HG03571 (cell line): ENCODE measurements around the gene KLHL29.
"Not testable (repeated sequence)": the region's sequence is repeated elsewhere in the genome, so short reads cannot be mapped to it uniquely, and the experiment has no call there.

Source experiments
- ATAC-seq: cut with Tn5 transposase; IDR thresholded peaks from one replicate; pipeline ENCODE4 v1.9.1; 2021; ENCODE audit not compliant: unreplicated experiment

KLHL29 gene

GRCh38 chr2:23698721-23699579, 314.0 kb downstream of the KLHL29 start:
- no peak for ATAC-seq

- ATAC-seq: no peak
Measured at GRCh38 chr2:23699580-23699925, 314.6 kb downstream of the KLHL29 start.

GRCh38 chr2:23700627-23701026, 315.6 kb downstream of the KLHL29 start:
- no peak for ATAC-seq

- no peak for ATAC-seq
Measured at GRCh38 chr2:23703037-23703582, 318.1 kb downstream of the KLHL29 start.

GRCh38 chr2:23703583-23704385, 318.8 kb downstream of the KLHL29 start:
- ATAC-seq: no peak

- ATAC-seq: no peak
Measured at GRCh38 chr2:23705771-23706612, 321.0 kb downstream of the KLHL29 start.

- no peak for ATAC-seq
Measured at GRCh38 chr2:23706613-23707078, 321.7 kb downstream of the KLHL29 start.

GRCh38 chr2:23707096-23707495, 322.1 kb downstream of the KLHL29 start:
- no peak for ATAC-seq

- ATAC-seq: no peak
Measured at GRCh38 chr2:23708771-23709170, 323.8 kb downstream of the KLHL29 start.

GRCh38 chr2:23709311-23709710, 324.3 kb downstream of the KLHL29 start:
- ATAC-seq: no peak

GRCh38 chr2:23711979-23712755, 327.2 kb downstream of the KLHL29 start:
- no peak for ATAC-seq

- ATAC-seq: no peak
Measured at GRCh38 chr2:23712756-23713151, 327.8 kb downstream of the KLHL29 start.

GRCh38 chr2:23713351-23713750, 328.4 kb downstream of the KLHL29 start:
- ATAC-seq: no peak

GRCh38 chr2:23718931-23719700, 334.1 kb downstream of the KLHL29 start:
- ATAC-seq: no peak

GRCh38 chr2:23719716-23720115, 334.7 kb downstream of the KLHL29 start:
- no peak for ATAC-seq

- no peak for ATAC-seq
Measured at GRCh38 chr2:23720705-23721453, 335.9 kb downstream of the KLHL29 start.

GRCh38 chr2:23721454-23721826, 336.5 kb downstream of the KLHL29 start:
- ATAC-seq: no peak

GRCh38 chr2:23722255-23722654, 337.3 kb downstream of the KLHL29 start:
- no peak for ATAC-seq

GRCh38 chr2:23723029-23723428, 338.1 kb downstream of the KLHL29 start:
- ATAC-seq: not testable (repeated sequence)
